Smooth muscle cell (in vitro differentiated cells): ENCODE measurements around the gene KRTAP12-4. TPM values are rescaled to one million over a fixed set of nuclear protein-coding genes. Genes with fewer than 3 reads are reported as not detected.

Experiments
- DNase-seq: peaks from one replicate; lab custom pipeline; 2025; ENCODE audit not compliant: unreplicated experiment; lab: John Stamatoyannopoulos, UW
- H2AFZ ChIP-seq: fragments of 200-600 bp; sonication (generic); 2 replicates; pipeline ENCODE4 v1.6.0; 2016; ENCODE audit warnings: antibody characterized with exemption, low read depth, mild to moderate bottlenecking
- H3F3A ChIP-seq: fragments of 200-600 bp; sonication (generic); 2 replicates; pipeline ENCODE4 v1.6.0; 2017; ENCODE audit warnings: antibody characterized with exemption, low read depth
- H3K27ac ChIP-seq: fragments of 200-600 bp; sonication (generic); 2 replicates; pipeline ENCODE4 v1.5.1; 2016; ENCODE audit warnings: low read depth, mild to moderate bottlenecking
- H3K27me3 ChIP-seq: fragments of 200-600 bp; sonication (generic); 2 replicates; pipeline ENCODE4 v1.6.1; 2016; ENCODE audit warnings: low read depth, mild to moderate bottlenecking
- H3K36me3 ChIP-seq: fragments of 200-600 bp; sonication (generic); 2 replicates; pipeline ENCODE4 v1.5.1; 2016; ENCODE audit warnings: low read depth
- H3K4me1 ChIP-seq: fragments of 200-600 bp; sonication (generic); 2 replicates; pipeline ENCODE4 v1.5.1; 2016; ENCODE audit warnings: low read depth
- H3K4me2 ChIP-seq: fragments of 200-600 bp; sonication (generic); 2 replicates; pipeline ENCODE4 v1.6.0; 2016; ENCODE audit warnings: mild to moderate bottlenecking
- H3K4me3 ChIP-seq: fragments of 200-600 bp; sonication (generic); 2 replicates; pipeline ENCODE4 v1.5.1; 2016; ENCODE audit warnings: mild to moderate bottlenecking
- H3K79me2 ChIP-seq: fragments of 200-600 bp; sonication (generic); 2 replicates; pipeline ENCODE4 v1.6.0; 2016; ENCODE audit warnings: low read depth, mild to moderate bottlenecking
- H3K9ac ChIP-seq: fragments of 200-600 bp; sonication (generic); 2 replicates; pipeline ENCODE4 v1.6.0; 2016; ENCODE audit warnings: low read depth
- H3K9me3 ChIP-seq: fragments of 200-600 bp; sonication (generic); replicated peaks from 2 replicates; pipeline ENCODE4 v1.5.1; 2016; ENCODE audit warnings: low read depth
- H4K20me1 ChIP-seq: fragments of 200-600 bp; sonication (generic); 2 replicates; pipeline ENCODE4 v1.6.0; 2016; ENCODE audit warnings: low read depth
- CTCF ChIP-seq: fragments of 200-600 bp; sonication (generic); IDR thresholded peaks from 2 replicates; pipeline ENCODE4 v1.5.1; 2017; ENCODE audit warnings: borderline replicate concordance, mild to moderate bottlenecking, antibody characterized with exemption; ENCODE audit not compliant: insufficient read depth, poor library complexity, severe bottlenecking
- WGBS: methylation state at CpG from one replicate; pipeline ENCODE4 v1.1.7; 2016; ENCODE audit warnings: low lambda C conversion rate; 5-methylcytosine and 5-hydroxymethylcytosine counted together
- polyA plus RNA-seq: library from polyadenylated mRNA; unstranded; fragments of >200 nt; fragmentation: Nextera tagmentation; extraction: Ambion mirVana; gene quantifications from 2 replicates; pipeline ENCODE4 v1.2.1, GENCODE V29; 2016
- total RNA-seq: library from RNA; depleted of rRNA; stranded (reverse); fragments of >200 nt; gene quantifications from 2 replicates; pipeline ENCODE4 v1.2.3, GENCODE V29; 2014

The KRTAP12-4 gene
- total and polyA plus RNA-seq, 2 experiments from 2014 or later = not detected

- Histone ChIP-seq H3K27me3 (no peaks in the 10 kb centered on the region), H3K9me3 (peaks cover 2% of the 10 kb centered on the region), H4K20me1 (no peaks in the 10 kb centered on the region), H3F3A (no peaks in the 10 kb centered on the region), H3K36me3 (no peaks in the 10 kb centered on the region), H3K79me2 (no peaks in the 10 kb centered on the region), H3K27ac (no peak overlapping the region), H2AFZ (no peak overlapping the region), H3K9ac (no peak overlapping the region), H3K4me1 (no peaks in the 10 kb centered on the region), H3K4me3 (no peak overlapping the region), H3K4me2 (no peak overlapping the region)
- no peak for TF ChIP-seq CTCF
- no peak for DNase-seq
- WGBS = 81% methylated on average over 16 of the region's 16 CpGs
These were observed 37.9 kb downstream of the KRTAP12-4 start for GRCh38 chr21:44616591-44616926.

DNA sequence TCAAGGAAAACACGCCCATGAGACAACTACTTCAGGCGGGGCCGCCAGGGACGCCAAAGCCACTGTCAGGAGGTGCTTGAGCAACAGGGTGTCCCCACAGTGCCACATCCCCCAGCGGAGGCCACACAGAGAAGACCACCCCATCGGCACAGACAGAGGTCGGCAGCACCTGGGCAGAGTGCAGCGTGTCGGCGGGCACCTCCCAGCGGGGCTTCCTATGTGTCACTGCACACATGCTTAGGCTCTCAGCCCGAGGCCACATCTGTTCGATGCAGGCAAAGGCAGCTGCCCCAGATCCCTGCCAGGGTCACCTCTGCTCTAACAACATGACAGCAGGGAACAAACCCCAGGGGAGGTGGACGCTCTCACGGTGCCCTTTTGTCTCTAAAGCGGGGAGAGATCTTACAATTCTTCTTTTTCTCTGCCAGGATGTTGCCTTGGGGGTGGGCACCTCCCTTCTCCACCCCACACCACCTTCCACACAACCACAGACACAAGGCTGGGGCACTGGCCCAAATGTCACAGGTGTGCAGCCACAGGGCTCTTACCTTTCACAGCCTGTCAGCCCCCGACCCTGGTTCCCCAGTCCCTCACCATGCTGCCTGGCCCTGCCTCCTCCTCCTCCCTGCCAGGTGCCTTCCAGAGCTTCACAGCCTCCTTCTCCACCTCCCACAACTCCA lies 38.4 kb downstream of the KRTAP12-4 start:
- no peaks in the 10 kb centered on the region for H3F3A ChIP-seq
- no peaks in the 10 kb centered on the region for H4K20me1 ChIP-seq
- H3K4me3 ChIP-seq = no peak overlapping the region
- no peaks in the 10 kb centered on the region for H3K4me1 ChIP-seq
- H3K9me3 ChIP-seq = peaks cover 2% of the 10 kb centered on the region
- no peak for DNase-seq
- no peaks in the 10 kb centered on the region for H3K36me3 ChIP-seq
- WGBS = 90% methylated on average over 17 of the region's 17 CpGs
- no peak overlapping the region for H3K9ac ChIP-seq
- no peak overlapping the region for H3K27ac ChIP-seq
- no peaks in the 10 kb centered on the region for H3K79me2 ChIP-seq
- TF ChIP-seq CTCF = no peak
- no peak overlapping the region for H3K4me2 ChIP-seq
- no peaks in the 10 kb centered on the region for H3K27me3 ChIP-seq
- H2AFZ ChIP-seq = no peak overlapping the region

GRCh38 chr21:44615466-44615865 lies 39.0 kb downstream of the KRTAP12-4 start:
- H3K27ac ChIP-seq = no peak overlapping the region
- no peak overlapping the region for H3K9ac ChIP-seq
- H3K4me3 ChIP-seq = no peak overlapping the region
- peaks cover 4% of the 10 kb centered on the region for H3K9me3 ChIP-seq
- H3K4me2 ChIP-seq = no peak overlapping the region
- H3K79me2 ChIP-seq = no peaks in the 10 kb centered on the region
- no peaks in the 10 kb centered on the region for H3K4me1 ChIP-seq
- H3K27me3 ChIP-seq = no peaks in the 10 kb centered on the region
- H2AFZ ChIP-seq = no peak overlapping the region
- TF ChIP-seq CTCF = no peak
- no peaks in the 10 kb centered on the region for H3K36me3 ChIP-seq
- no peak for DNase-seq
- H3F3A ChIP-seq = no peaks in the 10 kb centered on the region
- H4K20me1 ChIP-seq = no peaks in the 10 kb centered on the region
- WGBS = 94% methylated on average over 8 of the region's 8 CpGs

DNA sequence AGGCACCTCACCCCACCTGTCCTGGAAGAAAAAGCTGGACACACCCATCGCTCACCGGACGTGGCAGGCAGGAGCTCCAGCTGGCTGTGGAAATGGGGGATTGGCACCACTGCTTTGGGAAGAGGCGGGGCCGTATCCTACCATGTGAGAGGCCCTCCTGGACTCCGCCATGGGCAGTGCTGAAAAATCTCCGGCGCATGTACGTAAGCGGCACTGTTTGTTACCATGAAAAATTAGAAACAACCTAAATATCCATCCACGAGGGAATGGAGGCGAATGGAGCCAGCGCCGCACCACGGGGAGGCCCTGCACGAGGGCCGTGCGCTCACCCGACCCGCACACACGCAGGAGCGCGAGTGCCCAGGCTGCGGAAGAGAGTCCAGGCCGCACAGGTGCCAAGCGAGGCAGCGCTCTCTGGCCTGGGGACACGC lies 39.5 kb downstream of the KRTAP12-4 start:
- no peaks in the 10 kb centered on the region for H3K4me1 ChIP-seq
- H4K20me1 ChIP-seq = no peaks in the 10 kb centered on the region
- no peak overlapping the region for H3K9ac ChIP-seq
- 94% methylated on average over 28 of the region's 28 CpGs for WGBS
- DNase-seq = no peak
- no peak overlapping the region for H3K27ac ChIP-seq
- H3K27me3 ChIP-seq = no peaks in the 10 kb centered on the region
- no peaks in the 10 kb centered on the region for H3K79me2 ChIP-seq
- no peaks in the 10 kb centered on the region for H3F3A ChIP-seq
- no peak overlapping the region for H2AFZ ChIP-seq
- peaks cover 9% of the 10 kb centered on the region for H3K9me3 ChIP-seq
- H3K4me2 ChIP-seq = no peak overlapping the region
- H3K4me3 ChIP-seq = no peak overlapping the region
- no peaks in the 10 kb centered on the region for H3K36me3 ChIP-seq
- no peak for TF ChIP-seq CTCF
